HG03135 (cell line): ENCODE measurements around the gene PRSS58.

Experiments used
- ATAC-seq: cut with Tn5 transposase; IDR thresholded peaks from one replicate; pipeline ENCODE4 v1.9.1; 2021; ENCODE audit warnings: mild to moderate bottlenecking, moderate library complexity; ENCODE audit not compliant: unreplicated experiment

Gene PRSS58

GRCh38 chr7:142257958-142258357 is at the start of gene PRSS58:
PRSS58 (minus strand) TSS chr7:142258058; CDS start chr7:142257707, 351 bp downstream.
- no peak for ATAC-seq

DNA sequence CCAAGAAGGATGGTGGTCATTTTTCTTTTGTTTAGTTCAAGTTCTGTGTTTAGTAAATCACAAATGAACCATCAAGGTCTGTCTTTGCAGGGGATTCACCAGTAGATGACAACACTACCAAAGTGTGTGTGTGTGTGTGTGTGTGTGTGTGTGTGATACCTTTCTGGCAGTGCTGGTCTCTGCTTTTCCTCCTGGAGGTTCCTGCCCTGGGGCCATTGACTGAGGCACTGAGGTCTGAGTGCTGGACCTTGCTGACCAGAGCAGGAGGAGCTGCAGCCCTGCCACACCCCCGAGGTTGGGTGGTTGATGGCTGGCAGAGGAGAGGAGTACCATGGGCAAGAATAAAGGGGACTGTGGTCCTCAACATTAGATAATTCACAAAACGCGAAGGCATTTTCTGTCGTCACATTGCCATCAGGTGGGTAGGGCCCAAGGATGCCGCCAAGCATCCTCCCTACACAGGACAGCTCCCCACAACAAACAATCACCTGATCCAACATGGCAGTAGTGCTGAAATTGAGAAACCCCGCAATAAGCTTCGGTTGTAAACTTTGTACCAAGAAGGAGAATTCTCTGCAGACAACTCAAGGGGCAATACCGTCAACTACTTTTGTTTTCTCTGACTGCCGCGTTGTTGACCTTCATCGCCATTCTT is 49.5 kb upstream of the PRSS58 start:
- no peak for ATAC-seq

- ATAC-seq: no peak
Observed at GRCh38 chr7:142303650-142304049, 45.8 kb upstream of the PRSS58 start.

DNA sequence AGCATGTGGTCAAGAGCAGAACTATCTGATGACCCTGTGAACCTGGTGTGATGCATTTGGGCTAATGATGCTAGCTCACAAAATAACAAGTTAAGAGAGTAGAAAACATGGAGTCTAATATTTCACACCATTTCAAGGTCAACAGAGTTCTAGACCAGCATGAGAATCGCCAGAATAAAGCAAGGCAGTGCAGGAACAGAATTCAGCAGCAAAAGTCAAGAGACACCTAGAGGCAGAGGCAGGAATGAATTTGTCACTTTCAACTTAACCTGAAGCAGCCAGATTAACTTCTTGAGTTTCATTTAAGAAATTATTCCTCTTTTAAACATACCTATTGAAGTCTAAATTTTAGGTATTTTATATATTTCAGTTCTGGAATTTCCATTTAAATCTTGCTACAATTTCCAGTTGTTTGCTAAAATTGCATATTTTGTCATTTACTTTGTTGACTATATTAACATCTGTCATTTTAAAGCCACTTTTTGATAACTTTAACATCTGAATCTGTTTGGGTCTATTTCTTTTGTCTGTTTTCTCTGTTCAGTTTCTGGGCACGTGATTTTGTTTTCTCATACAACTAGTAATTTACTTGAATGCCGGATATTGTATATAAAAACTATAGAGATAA is 44.2 kb upstream of the PRSS58 start:
- ATAC-seq: no peak

GRCh38 chr7:142301299-142301698 is 43.4 kb upstream of the PRSS58 start:
- no peak for ATAC-seq

DNA sequence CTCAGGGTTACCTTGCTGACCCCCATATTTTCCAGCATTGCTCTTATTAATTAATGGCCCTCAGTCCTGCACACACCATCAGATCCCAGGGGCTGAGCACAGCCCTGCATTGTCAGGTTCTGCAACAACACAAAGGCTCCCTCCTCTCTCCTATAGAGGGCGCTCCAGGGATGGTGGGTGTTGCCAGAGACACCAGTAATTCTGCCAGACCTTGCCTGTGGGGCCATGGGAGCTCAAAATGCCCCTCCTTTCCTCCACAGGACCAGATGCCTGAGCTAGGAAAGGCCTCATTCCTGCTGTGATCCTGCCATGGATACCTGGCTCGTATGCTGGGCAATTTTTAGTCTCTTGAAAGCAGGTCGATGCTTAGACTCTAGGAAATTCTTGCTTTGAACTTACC is 42.8 kb upstream of the PRSS58 start:
- no peak for ATAC-seq

DNA sequence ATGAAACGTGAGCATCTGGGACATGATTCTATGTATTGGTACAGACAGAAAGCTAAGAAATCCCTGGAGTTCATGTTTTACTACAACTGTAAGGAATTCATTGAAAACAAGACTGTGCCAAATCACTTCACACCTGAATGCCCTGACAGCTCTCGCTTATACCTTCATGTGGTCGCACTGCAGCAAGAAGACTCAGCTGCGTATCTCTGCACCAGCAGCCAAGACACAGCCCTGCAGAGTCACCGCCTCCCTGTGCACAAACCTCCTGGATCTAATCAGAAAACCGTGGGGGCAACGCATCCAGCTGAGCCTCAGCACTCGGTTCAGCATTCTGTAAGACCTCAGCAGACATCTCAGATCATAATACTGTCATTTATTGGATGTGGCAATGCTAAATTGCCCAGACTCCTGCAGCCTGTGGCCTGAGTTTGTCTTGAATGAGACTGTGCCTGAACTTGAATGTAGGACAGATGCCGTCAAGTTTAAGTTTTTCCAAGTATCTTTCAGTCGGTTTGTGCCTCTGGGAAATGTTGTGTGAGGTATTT is 41.5 kb upstream of the PRSS58 start:
- ATAC-seq: no peak

GRCh38 chr7:142298627-142299026 is 40.8 kb upstream of the PRSS58 start:
- no peak for ATAC-seq

- ATAC-seq: no peak
Observed at GRCh38 chr7:142298009-142298408, 40.2 kb upstream of the PRSS58 start.

- no peak for ATAC-seq
Observed at GRCh38 chr7:142280263-142280662, 22.4 kb upstream of the PRSS58 start.

DNA sequence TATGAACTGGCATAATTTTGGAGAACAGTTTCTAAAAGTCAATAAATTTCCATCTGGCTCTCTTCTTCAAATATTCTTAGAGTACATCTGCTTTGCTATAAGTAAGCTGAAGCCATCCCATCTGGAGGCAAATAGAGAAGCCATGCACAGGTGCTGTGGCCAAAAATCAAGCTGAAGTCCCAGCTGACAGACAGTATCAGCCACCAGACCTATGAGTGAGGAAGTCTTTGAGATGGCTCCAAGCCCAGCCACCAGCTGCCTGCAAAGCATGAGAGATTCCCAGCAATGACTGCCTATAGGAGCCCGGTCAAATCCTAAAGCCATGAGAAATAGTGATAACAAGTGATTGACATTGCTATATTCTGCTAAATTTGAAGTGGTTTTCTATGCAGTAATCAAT is 21.7 kb upstream of the PRSS58 start:
- no peak for ATAC-seq

DNA sequence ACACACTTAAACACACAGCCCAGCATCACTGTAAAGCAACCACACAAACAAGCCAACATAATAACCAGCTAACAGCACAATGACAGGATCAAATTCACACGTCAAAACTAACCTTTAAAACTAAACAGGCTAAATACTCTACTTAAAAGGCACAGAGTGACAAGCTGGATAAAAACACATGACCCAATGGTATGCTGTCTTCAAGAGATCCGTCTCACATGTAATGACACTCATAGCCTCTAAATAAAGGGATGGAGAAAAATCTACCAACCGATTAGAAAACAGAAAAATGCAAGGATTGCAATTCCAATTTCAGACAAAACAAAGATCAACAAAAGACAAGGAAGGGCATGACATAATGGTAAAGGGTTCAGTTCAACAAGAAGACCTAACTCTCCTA is 17.2 kb upstream of the PRSS58 start:
- ATAC-seq: no peak

GRCh38 chr7:142272841-142273240 is 15.0 kb upstream of the PRSS58 start:
- no peak for ATAC-seq

DNA sequence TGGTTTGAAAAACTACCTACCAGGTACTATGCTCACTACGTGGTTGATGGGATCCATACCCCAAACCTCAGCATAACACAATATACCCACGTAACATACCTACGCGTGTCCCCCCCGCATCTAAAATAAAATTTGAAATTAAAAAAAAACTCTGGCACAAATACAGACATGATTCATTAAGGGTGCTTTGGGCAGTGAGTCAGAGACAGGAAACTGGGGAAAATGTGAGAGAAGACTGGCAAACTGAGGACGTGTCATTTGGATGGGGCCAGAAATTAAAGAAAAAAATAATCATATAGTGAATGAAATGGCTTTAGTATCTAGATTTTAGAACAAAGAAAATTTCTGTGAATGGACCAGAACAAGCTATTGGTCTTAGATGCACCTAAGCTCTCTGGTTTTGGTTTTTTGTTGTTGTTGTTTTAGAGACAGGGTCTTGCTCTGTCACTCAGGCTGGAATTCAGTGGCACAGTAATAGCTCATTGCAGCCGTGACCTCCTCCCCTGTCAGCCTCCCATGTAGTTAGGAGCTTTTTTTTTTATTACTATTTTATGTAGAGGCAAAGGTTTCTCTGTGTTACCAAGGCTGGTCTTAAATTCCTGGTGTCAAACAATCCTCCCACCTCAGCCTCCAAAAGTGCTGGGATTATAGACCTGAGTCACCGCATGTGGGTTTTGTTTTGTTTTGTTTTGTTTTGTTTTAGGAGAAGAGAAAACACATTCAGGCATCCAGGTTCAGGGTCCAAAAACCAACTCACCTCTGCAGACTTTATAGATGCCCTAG is 5.9 kb upstream of the PRSS58 start:
- no peak for ATAC-seq

- no peak for ATAC-seq
Observed at GRCh38 chr7:142250705-142251104, 7.2 kb downstream of the PRSS58 start.

DNA sequence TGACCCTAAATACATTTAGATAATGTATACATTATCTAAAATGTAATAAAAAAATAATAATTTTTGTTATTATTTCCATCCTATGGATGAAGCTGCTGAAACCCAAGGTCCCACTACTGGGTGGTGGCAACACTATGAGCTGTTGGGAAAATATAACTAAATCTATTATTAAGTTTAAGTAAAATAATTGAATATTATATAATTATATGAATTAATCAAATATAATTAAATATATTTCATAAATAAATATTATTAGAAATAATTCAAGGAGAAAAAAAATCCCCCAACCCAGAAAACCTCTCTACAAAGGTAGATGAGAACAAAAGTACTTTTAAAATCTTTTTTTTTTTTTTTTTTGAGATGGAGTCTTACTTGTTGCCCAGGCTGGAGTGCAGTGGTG is 7.9 kb downstream of the PRSS58 start:
- ATAC-seq: no peak

DNA sequence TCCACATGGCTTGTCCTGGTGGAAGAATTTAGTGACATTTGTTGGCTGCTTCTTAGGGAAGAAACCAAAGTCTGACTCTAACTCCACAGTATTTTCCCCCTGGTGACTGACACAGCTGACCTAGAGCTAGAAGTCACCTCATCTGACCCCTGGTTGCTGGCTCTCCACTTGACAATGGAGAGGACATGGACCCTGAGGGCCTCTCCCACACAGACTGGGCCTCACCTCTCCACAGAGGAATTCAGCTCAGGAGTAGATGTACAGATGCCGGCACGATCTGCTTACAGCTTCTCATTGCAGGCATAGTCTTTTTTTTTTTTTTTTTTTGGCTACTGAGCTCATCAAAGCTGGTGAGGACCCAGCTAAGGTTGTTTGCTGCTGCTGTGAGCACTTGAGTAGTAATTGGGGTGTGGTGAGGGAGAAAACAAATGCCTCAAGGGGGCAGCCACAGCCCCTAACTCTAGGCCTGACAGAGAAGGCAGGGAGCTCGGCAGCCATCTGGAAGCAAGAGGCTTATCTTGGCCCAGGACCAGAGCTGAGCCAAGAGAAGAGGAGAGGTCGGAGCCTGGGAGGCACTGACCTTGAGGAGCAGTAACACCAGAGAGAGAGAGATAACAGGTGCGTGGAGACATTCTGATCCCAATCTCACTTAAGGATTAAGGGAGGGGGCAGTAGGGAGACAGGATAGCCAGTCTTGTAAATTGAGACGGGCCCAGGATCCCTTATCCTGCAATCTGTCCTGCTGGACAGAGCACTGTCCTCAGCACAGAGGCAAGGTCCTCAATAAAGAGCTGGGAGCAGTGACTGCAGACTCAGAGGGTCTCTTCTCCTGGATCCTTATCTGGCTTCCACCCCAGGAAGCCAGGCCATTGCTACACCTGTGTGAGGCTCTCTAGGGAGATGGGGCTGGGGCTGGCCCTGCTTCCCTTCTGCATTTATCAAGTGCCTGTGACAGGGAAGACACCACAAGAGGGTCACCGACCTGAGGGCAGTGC is 9.4 kb downstream of the PRSS58 start:
- no peak for ATAC-seq

DNA sequence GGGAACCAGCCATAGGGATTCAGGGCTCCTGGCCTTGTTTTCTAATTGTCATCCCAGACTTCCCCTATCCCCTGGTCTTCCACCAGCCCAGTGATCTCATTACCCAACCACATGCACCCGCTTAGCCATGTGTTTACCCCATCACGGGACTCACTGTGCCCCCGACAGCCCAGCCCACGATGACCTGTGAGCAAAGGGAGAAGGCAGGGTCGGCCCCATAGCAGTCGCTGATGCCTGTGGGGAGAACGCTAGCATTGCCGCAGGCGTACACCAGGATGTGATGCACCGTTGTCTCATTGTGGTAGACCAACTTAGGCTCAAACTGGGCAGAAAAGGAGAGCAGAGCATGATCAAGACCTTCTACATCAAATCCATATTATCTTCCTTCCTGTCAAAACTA is 14.0 kb downstream of the PRSS58 start:
- ATAC-seq: no peak

DNA sequence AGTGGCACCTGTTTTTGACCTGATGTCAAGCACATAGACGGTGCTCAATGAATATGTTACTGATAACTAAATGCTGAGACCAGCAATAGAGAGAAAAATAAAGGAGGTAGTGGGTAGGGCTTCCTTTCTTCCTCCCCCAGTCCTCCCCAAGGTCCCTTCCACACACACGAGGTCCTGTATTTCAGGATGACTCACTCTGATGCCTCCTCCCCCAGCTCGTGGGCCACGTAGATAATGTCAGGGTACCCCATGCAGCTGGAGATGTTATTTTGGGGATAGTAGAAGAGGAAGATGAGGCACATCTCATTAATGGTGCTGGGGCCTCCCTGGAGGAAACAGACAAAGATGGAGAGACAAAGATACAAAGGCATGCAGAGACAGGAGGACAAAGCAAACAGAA is 17.3 kb downstream of the PRSS58 start:
- ATAC-seq: no peak

DNA sequence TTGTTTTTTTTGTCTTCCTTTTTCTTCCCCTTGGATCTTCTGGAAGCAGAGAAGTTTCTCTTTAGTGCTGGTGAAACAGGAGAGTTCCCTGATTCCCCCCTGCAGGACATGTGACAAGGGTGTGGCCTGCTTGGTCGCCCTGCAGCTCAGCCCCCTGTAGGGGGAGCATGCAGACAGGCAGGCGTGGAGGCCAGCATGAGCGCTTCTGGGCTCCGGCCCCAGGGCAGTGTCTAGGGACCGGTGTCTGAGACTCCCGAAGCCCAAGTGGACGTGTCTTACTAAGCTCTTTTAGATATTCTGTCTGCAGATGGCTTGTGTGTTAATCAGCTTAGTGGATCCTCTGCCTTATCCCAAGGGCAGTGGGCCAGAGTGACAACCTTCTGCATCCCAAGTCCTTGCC is 26.1 kb downstream of the PRSS58 start:
- no peak for ATAC-seq
